Keratinocyte (primary cell): Measurements from ENCODE around the gene TMEM129. TPM values are rescaled to one million over a fixed set of nuclear protein-coding genes. Genes with fewer than 3 reads are reported as not detected.

Experiments used
- DNase-seq: peaks from one replicate; pipeline ENCODE4 v3.0.0-alpha.2; 2011; ENCODE audit warnings: low read depth, missing footprints, low spot score
- FAIRE-seq: peaks from 2 replicates; lab custom pipeline; 2011; peaks lifted over from hg19 to GRCh38; lab: Jason Lieb, UNC
- H2AFZ ChIP-seq: 2 replicates; pipeline ENCODE4 v1.6.0; 2012; ENCODE audit warnings: low read length, control low read depth, inconsistent platforms; ENCODE audit not compliant: control insufficient read depth
- H3K27ac ChIP-seq: 2 replicates; pipeline ENCODE4 v1.5.1; 2011; ENCODE audit warnings: low read length; ENCODE audit not compliant: control insufficient read depth, insufficient read depth
- H3K27me3 ChIP-seq: 3 replicates; pipeline ENCODE4 v1.6.0; 2011; ENCODE audit warnings: low read length; ENCODE audit not compliant: control insufficient read depth, insufficient read depth; ENCODE audit errors: extremely low read depth
- H3K36me3 ChIP-seq, 2 experiments: 2 replicates in 1 of 2; 3 replicates in 1 of 2; pipeline ENCODE4 v1.5.1; 2011; ENCODE audit warnings: low read length in 2 of 2, mild to moderate bottlenecking in 1 of 2; ENCODE audit not compliant: control insufficient read depth in 2 of 2, insufficient read depth in 2 of 2; ENCODE audit errors: extremely low read depth in 1 of 2
- H3K4me1 ChIP-seq: 3 replicates; pipeline ENCODE4 v1.5.1; 2011; ENCODE audit warnings: low read length; ENCODE audit not compliant: control insufficient read depth, insufficient read depth; ENCODE audit errors: extremely low read depth
- H3K4me2 ChIP-seq: 3 replicates; pipeline ENCODE4 v1.6.0; 2011; ENCODE audit warnings: low read depth, low read length; ENCODE audit not compliant: control insufficient read depth, insufficient read depth; ENCODE audit errors: extremely low read depth
- H3K4me3 ChIP-seq, 3 experiments: fragments of 200-600 bp in 1 of 3; sonication (generic) in 1 of 3; 2 replicates in 2 of 3; 3 replicates in 1 of 3; pipeline ENCODE4 v1.5.1; 2011 to 2016; ENCODE audit warnings: low read length in 3 of 3, mild to moderate bottlenecking in 3 of 3, control low read depth in 2 of 3, inconsistent platforms in 1 of 3, low read depth in 1 of 3, mixed read lengths in 1 of 3, mixed run types in 1 of 3, moderate library complexity in 1 of 3; ENCODE audit not compliant: control insufficient read depth in 2 of 3, insufficient read depth in 2 of 3; ENCODE audit errors: extremely low read depth in 1 of 3
- H3K79me2 ChIP-seq: 2 replicates; pipeline ENCODE4 v1.6.0; 2012; ENCODE audit warnings: low read length; ENCODE audit not compliant: control insufficient read depth, insufficient read depth
- H3K9ac ChIP-seq: 3 replicates; pipeline ENCODE4 v1.6.0; 2011; ENCODE audit warnings: low read length; ENCODE audit not compliant: control insufficient read depth, insufficient read depth; ENCODE audit errors: extremely low read depth
- H3K9me1 ChIP-seq: 3 replicates; pipeline ENCODE4 v1.6.0; 2011; ENCODE audit warnings: low read length; ENCODE audit not compliant: control insufficient read depth, insufficient read depth; ENCODE audit errors: extremely low read depth
- H3K9me3 ChIP-seq: 2 replicates; pipeline ENCODE4 v1.5.1; 2012; ENCODE audit warnings: low read depth, low read length; ENCODE audit not compliant: control insufficient read depth
- H4K20me1 ChIP-seq: 3 replicates; pipeline ENCODE4 v1.6.0; 2011; ENCODE audit warnings: low read length; ENCODE audit not compliant: control insufficient read depth, insufficient read depth; ENCODE audit errors: extremely low read depth
- CTCF ChIP-seq, 3 experiments: IDR thresholded peaks in 1 of 3; conservative IDR thresholded peaks in 1 of 3; optimal IDR thresholded peaks in 1 of 3; 2 replicates in 2 of 3; 3 replicates in 1 of 3; pipeline versions ENCODE3 to v1.5.1; 2011; ENCODE audit warnings: low read length in 3 of 3, mild to moderate bottlenecking in 3 of 3, moderate library complexity in 2 of 3, control low read depth in 1 of 3, inconsistent platforms in 1 of 3; ENCODE audit not compliant: insufficient read depth in 2 of 3; ENCODE audit errors: extremely low read depth in 1 of 3
- EZH2 ChIP-seq: IDR thresholded peaks from one replicate; pipeline ENCODE4 v1.6.1; 2012; ENCODE audit warnings: inconsistent platforms, mild to moderate bottlenecking, low read length, moderate library complexity
- dilution Hi-C: fragments of 300-500 bp; cut with MboI; formaldehyde crosslinking; loops from one replicate; pipeline ENCODE4 v1.7.0; 2020; ENCODE audit warnings: low sequenced_read_pairs; ENCODE audit not compliant: extremely low pct_ligation_motif_present
- polyA plus RNA-seq, 5 experiments: library from polyadenylated mRNA; depleted of rRNA in 3 of 5; stranded (reverse) in 3 of 5; stranded (forward) in 1 of 5; unstranded in 1 of 5; fragments of >200 nt; gene quantifications; 1 replicate in 1 of 5; 2 replicates in 3 of 5; 3 replicates in 1 of 5; pipeline versions ENCODE4 v1.2.1 to v1.2.3, GENCODE V29; 2011 to 2012; ENCODE audit warnings: missing spikeins in 2 of 5, low read depth in 1 of 5, low replicate concordance in 1 of 5

The TMEM129 gene
- polyA plus RNA-seq, 1 donor (not counting 4 experiments of a cell fraction or from before 2014, with no cell fraction given): 11.7 TPM

- Histone ChIP-seq H3K4me2 (no peak overlapping the region), H3K4me1 (peaks cover 11% of the 10 kb centered on the region), H2AFZ (no peak overlapping the region), H3K27ac (no peak overlapping the region), H3K9me3 (no peaks in the 10 kb centered on the region), H3K9ac (no peak overlapping the region), H3K79me2 (peaks cover 54% of the 10 kb centered on the region), H3K36me3 (peaks cover 7 to 13% of the 10 kb centered on the region in 2 experiments), H3K27me3 (no peaks in the 10 kb centered on the region), H4K20me1 (no peaks in the 10 kb centered on the region), H3K9me1 (no peaks in the 10 kb centered on the region), H3K4me3 (no peak overlapping the region)
- dilution Hi-C loops: no loop called here
- TF ChIP-seq CTCF (optimal IDR thresholded peaks at IDR 0.05 in 1 of 3, IDR thresholded peaks at IDR 0.05 in 1 of 3, conservative IDR thresholded peaks at IDR 0.05 in 1 of 3; ENCODE audit: extremely low read depth in 1 of 3, insufficient read depth in 2 of 3, low read length in 3 of 3) (no peak), EZH2 (no peak)
- FAIRE-seq (no peak), DNase-seq (no peak)
Measured at GRCh38 chr4:1716065-1716945, 4.8 kb downstream of the TMEM129 start.

DNA sequence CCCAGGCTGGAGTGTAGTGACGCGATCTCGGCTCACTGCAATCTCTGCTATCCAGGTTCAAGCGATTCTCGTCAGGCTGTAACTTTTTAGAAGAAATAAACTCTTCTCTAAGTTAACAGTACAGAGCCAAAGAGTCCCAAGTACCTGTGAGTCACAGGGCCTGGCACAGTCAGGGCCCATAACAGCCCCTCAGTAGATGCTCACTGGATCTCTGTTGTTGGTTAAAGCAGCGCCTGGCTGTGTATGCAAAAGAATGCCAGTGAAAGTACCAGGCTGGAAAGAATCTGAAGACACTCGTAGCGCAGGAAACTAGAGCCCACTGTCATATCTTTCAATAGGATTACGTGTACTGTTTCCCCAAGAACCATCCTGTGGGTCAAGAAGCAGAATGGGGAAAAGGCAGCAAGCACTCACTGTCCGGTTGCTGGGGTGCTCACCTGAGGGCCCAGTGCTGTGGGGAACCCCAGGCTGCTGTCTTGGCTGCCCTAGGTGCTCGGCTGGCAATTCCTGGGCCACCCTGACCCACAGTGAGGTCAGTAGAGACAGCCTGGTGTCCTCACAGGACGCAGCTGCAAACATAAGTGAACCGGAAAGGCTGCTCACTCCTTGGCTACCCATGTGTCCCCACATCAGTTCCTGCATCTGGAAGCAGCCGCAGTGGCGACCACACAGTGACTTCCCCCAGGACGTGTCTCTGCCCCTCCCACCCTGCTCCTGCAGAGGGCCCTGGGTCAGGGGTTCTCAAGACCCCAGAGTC, 5.9 kb downstream of the TMEM129 start:
- no peaks in the 10 kb centered on the region for H3K9me3 ChIP-seq
- FAIRE-seq: no peak
- H2AFZ ChIP-seq: no peak overlapping the region
- no peaks in the 10 kb centered on the region for H3K27me3 ChIP-seq
- H3K36me3 ChIP-seq: peaks cover 7 to 15% of the 10 kb centered on the region in 2 experiments
- peaks cover 61% of the 10 kb centered on the region for H3K79me2 ChIP-seq
- no peaks in the 10 kb centered on the region for H3K9me1 ChIP-seq
- TF ChIP-seq EZH2: no peak
- no peak for TF ChIP-seq CTCF (optimal IDR thresholded peaks at IDR 0.05 in 1 of 3, IDR thresholded peaks at IDR 0.05 in 1 of 3, conservative IDR thresholded peaks at IDR 0.05 in 1 of 3; ENCODE audit: extremely low read depth in 1 of 3, insufficient read depth in 2 of 3, low read length in 3 of 3)
- H4K20me1 ChIP-seq: no peaks in the 10 kb centered on the region
- H3K27ac ChIP-seq: no peak overlapping the region
- no peak overlapping the region for H3K4me3 ChIP-seq
- no peak overlapping the region for H3K4me2 ChIP-seq
- H3K4me1 ChIP-seq: peaks cover 17% of the 10 kb centered on the region
- no peak overlapping the region for H3K9ac ChIP-seq
- no peak for DNase-seq
- dilution Hi-C loops: no loop called here
